Measurements from ENCODE around the gene GPR156. TPM values are rescaled to one million over a fixed set of nuclear protein-coding genes. Genes with fewer than 3 reads are reported as not detected.

GPR156 gene
- total and polyA plus RNA-seq, 3 donors from 2014 or later = 5.5 to 12.7 (median 7.3) TPM

GRCh38 chr3:120142236-120142635, 142.8 kb downstream of the GPR156 start:
- no peak for DNase-seq
- no peak overlapping the region for H3K4me3 ChIP-seq
- H3K27me3 ChIP-seq = no peaks in the 10 kb centered on the region
- H3K9me3 ChIP-seq = no peaks in the 10 kb centered on the region
- no peak for TF ChIP-seq CTCF (IDR thresholded peaks at IDR 0.05)
- WGBS, 2 donors = 91 to 93% methylated on average over 4 of the region's 4 CpGs
- intact Hi-C loops (cut with DNase I; ENCODE audit: low total_unique reads) = no loop called here
- H3K4me1 ChIP-seq = no peaks in the 10 kb centered on the region
- H3K27ac ChIP-seq = no peak overlapping the region
- no peaks in the 10 kb centered on the region for H3K36me3 ChIP-seq (ENCODE audit: low read depth, missing control alignments)

- TF ChIP-seq CTCF (IDR thresholded peaks at IDR 0.05) (no peak), POLR2A (IDR thresholded peaks at IDR 0.05) (no peak)
- peak overlapping the region in 1 of 2 donors; percentile 45 for H3K4me3 ChIP-seq
- intact Hi-C loops (cut with DNase I; ENCODE audit: low total_unique reads) = no loop called here
- H3K9me3 ChIP-seq = no peaks in the 10 kb centered on the region
- WGBS, 2 donors = 49 to 80% methylated on average over 5 to 42 of the region's 52 CpGs
- no peak overlapping the region for H3K27ac ChIP-seq
- H3K4me1 ChIP-seq = no peaks in the 10 kb centered on the region
- no peaks in the 10 kb centered on the region for H3K27me3 ChIP-seq
- DNase-seq = peak; percentile 14
- H3K36me3 ChIP-seq (ENCODE audit: low read depth, missing control alignments) = no peaks in the 10 kb centered on the region
These were observed 144.8 kb downstream of the GPR156 start for GRCh38 chr3:120140098-120140742.

- intact Hi-C loops (cut with DNase I; ENCODE audit: low total_unique reads) = no loop called here
- Histone ChIP-seq H3K4me3 (no peak overlapping the region), H3K27ac (no peak overlapping the region), H3K27me3 (no peaks in the 10 kb centered on the region), H3K36me3 (ENCODE audit: low read depth, missing control alignments) (no peaks in the 10 kb centered on the region), H3K4me1 (no peaks in the 10 kb centered on the region), H3K9me3 (no peaks in the 10 kb centered on the region)
- TF ChIP-seq POLR2A (IDR thresholded peaks at IDR 0.05) (no peak), CTCF (IDR thresholded peaks at IDR 0.05) (no peak)
- 95 to 96% methylated on average over 4 of the region's 4 CpGs for WGBS, 2 donors
- DNase-seq = no peak
These were observed 145.9 kb downstream of the GPR156 start for GRCh38 chr3:120139140-120139539.

GRCh38 chr3:120137548-120137947, 147.5 kb downstream of the GPR156 start:
- WGBS, 2 donors = 77 to 82% methylated on average over 2 of the region's 2 CpGs

More at GRCh38 chr3:120137548-120137947, 147.5 kb downstream of the GPR156 start:
- no peak overlapping the region for H3K4me3 ChIP-seq
- no peaks in the 10 kb centered on the region for H3K27me3 ChIP-seq
- DNase-seq = no peak
- H3K36me3 ChIP-seq (ENCODE audit: low read depth, missing control alignments) = no peaks in the 10 kb centered on the region
- TF ChIP-seq POLR2A (IDR thresholded peaks at IDR 0.05) (no peak), CTCF (IDR thresholded peaks at IDR 0.05) (no peak)
- no peaks in the 10 kb centered on the region for H3K9me3 ChIP-seq
- H3K27ac ChIP-seq = no peak overlapping the region
- intact Hi-C loops (cut with DNase I; ENCODE audit: low total_unique reads) = no loop called here
- no peaks in the 10 kb centered on the region for H3K4me1 ChIP-seq

All from testis (tissue), 3 donors.